Measurements from ENCODE around the gene CPT1B.
"Not testable (repeated sequence)": the region's sequence is repeated elsewhere in the genome, so short reads cannot be mapped to it uniquely, and the experiment has no call there.

CPT1B gene

GRCh38 chr22:50546326-50547262 lies 31.6 kb downstream of the CPT1B start:
- no peaks in the 10 kb centered on the region for H3K27me3 ChIP-seq (replicated peaks; ENCODE audit: control insufficient read depth, insufficient read depth, low read length)
- H3K4me3 ChIP-seq (replicated peaks; ENCODE audit: low read depth, low read length) = no peak overlapping the region
- DNase-seq (ENCODE audit: extremely low read depth, insufficient read length) = no peak
- no peaks in the 10 kb centered on the region for H3K36me3 ChIP-seq (ENCODE audit: control insufficient read depth, insufficient read depth, low read length)
- TF ChIP-seq, protein P1, sequence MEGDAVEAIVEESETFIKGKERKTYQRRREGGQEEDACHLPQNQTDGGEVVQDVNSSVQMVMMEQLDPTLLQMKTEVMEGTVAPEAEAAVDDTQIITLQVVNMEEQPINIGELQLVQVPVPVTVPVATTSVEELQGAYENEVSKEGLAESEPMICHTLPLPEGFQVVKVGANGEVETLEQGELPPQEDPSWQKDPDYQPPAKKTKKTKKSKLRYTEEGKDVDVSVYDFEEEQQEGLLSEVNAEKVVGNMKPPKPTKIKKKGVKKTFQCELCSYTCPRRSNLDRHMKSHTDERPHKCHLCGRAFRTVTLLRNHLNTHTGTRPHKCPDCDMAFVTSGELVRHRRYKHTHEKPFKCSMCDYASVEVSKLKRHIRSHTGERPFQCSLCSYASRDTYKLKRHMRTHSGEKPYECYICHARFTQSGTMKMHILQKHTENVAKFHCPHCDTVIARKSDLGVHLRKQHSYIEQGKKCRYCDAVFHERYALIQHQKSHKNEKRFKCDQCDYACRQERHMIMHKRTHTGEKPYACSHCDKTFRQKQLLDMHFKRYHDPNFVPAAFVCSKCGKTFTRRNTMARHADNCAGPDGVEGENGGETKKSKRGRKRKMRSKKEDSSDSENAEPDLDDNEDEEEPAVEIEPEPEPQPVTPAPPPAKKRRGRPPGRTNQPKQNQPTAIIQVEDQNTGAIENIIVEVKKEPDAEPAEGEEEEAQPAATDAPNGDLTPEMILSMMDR (IDR thresholded peaks at IDR 0.05; ENCODE audit: insufficient read depth, low read length, poor library complexity, severe bottlenecking) = no peak

DNA sequence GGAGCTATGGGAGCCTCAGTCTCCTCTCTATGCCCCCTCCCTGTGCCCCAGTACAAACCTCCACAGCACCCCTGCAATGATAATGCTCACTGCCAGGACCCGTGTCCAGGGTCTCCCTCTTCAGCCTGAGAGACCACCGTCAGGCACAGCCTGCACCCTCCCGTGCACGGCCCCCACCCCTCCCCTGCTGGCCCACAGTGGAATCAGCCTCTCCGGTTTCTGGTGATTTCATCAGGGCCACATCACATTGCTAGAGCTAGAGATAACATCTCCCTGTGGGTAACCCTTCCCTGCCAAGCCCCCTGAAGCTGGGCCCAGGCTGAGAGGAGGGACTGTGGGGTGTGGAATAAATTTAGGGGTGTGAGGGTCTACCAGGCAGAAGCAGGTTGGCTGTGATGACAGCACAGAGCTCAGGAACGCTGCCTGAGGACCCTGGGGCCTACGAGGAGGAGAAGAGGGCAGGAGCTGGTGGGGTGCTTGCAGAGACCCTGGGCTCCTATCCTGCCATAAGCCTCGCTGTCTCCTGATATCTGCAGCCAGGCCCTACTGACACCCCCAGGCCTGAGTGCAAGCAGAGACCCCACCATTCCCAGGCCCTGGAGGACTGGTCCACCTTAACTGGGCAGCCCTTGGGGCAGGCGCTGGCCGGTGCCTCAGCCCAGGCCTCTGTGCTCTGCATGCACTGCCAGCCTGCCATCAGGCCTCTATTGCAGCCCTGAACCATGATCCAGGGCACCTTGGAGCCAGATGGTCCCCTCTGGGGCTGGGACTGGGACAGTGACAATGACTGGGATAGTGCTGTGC lies 32.5 kb downstream of the CPT1B start, which contains the start of gene KLHDC7B:
TSS of gene KLHDC7B (plus strand) at position 378 of the 804 bp plus-strand sequence. CDS start at position 723, 345 bp downstream.
- Histone ChIP-seq H3K27me3 (replicated peaks; ENCODE audit: control insufficient read depth, insufficient read depth, low read length) (no peaks in the 10 kb centered on the region), H3K4me3 (replicated peaks; ENCODE audit: low read depth, low read length) (no peak within 1 kb of the TSS), H3K36me3 (ENCODE audit: control insufficient read depth, insufficient read depth, low read length) (no peaks in the 10 kb centered on the region)
- no peak for DNase-seq (ENCODE audit: extremely low read depth, insufficient read length)
- TF ChIP-seq, protein P1 (IDR thresholded peaks at IDR 0.05; ENCODE audit: insufficient read depth, low read length, poor library complexity, severe bottlenecking) = peak; percentile 11

DNA sequence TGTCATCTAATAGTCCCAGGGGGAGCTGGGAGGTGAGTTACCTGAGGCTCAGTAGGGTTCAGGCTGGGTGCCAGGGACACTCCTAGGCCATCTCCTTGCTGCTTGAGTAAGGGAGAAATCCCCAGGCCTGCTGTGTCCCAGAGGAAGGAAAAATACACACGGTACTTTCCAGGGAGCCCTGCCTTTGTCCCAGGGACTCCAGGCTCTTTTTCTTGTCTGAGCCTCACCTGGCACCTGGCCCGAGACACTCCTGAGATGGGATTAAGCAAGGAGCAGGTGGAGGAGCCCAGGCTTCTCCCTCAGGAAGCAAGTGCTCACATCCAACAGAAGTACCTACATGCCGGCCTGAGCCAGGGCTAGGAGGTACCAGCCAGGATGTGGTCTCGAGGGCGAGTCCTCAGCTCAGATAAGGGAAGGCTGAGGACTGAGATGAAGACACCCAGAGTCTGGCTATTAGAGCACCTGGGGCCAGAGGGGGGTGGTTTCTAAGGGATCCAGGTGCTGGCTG lies 33.4 kb downstream of the CPT1B start:
- no peaks in the 10 kb centered on the region for H3K36me3 ChIP-seq (ENCODE audit: control insufficient read depth, insufficient read depth, low read length)
- no peaks in the 10 kb centered on the region for H3K27me3 ChIP-seq (replicated peaks; ENCODE audit: control insufficient read depth, insufficient read depth, low read length)
- no peak overlapping the region for H3K4me3 ChIP-seq (replicated peaks; ENCODE audit: low read depth, low read length)
- DNase-seq (ENCODE audit: extremely low read depth, insufficient read length) = no peak
- TF ChIP-seq, protein P1 (IDR thresholded peaks at IDR 0.05; ENCODE audit: insufficient read depth, low read length, poor library complexity, severe bottlenecking) = no peak

GRCh38 chr22:50544078-50544745 lies 34.0 kb downstream of the CPT1B start:
- H3K27me3 ChIP-seq (replicated peaks; ENCODE audit: control insufficient read depth, insufficient read depth, low read length) = no peaks in the 10 kb centered on the region
- no peak overlapping the region for H3K4me3 ChIP-seq (replicated peaks; ENCODE audit: low read depth, low read length)
- DNase-seq (ENCODE audit: extremely low read depth, insufficient read length) = peak; percentile 89
- H3K36me3 ChIP-seq (ENCODE audit: control insufficient read depth, insufficient read depth, low read length) = no peaks in the 10 kb centered on the region
- TF ChIP-seq, protein P1 (IDR thresholded peaks at IDR 0.05; ENCODE audit: insufficient read depth, low read length, poor library complexity, severe bottlenecking) = peak; percentile 74

- DNase-seq (ENCODE audit: extremely low read depth, insufficient read length) = peak; percentile 86
- TF ChIP-seq, protein P1 (IDR thresholded peaks at IDR 0.05; ENCODE audit: insufficient read depth, low read length, poor library complexity, severe bottlenecking) = no peak
- Histone ChIP-seq H3K36me3 (ENCODE audit: control insufficient read depth, insufficient read depth, low read length) (no peaks in the 10 kb centered on the region), H3K4me3 (replicated peaks; ENCODE audit: low read depth, low read length) (peak overlapping the region; percentile 54), H3K27me3 (replicated peaks; ENCODE audit: control insufficient read depth, insufficient read depth, low read length) (no peaks in the 10 kb centered on the region)
Measured at GRCh38 chr22:50542416-50542927, 35.8 kb downstream of the CPT1B start.

- not testable (repeated sequence) for H3K36me3 ChIP-seq (ENCODE audit: control insufficient read depth, insufficient read depth, low read length)
- DNase-seq (ENCODE audit: extremely low read depth, insufficient read length) = peak; percentile 71
- H3K4me3 ChIP-seq (replicated peaks; ENCODE audit: low read depth, low read length) = peak overlapping the region; percentile 54
Measured at GRCh38 chr22:50541667-50542026, 36.6 kb downstream of the CPT1B start.

More at GRCh38 chr22:50541667-50542026, 36.6 kb downstream of the CPT1B start:
- not testable (repeated sequence) for H3K27me3 ChIP-seq (replicated peaks; ENCODE audit: control insufficient read depth, insufficient read depth, low read length)
